Measurements from ENCODE around the gene KLHL21. TPM values are rescaled to one million over a fixed set of nuclear protein-coding genes. Genes with fewer than 3 reads are reported as not detected.
"Not testable (repeated sequence)": the region's sequence is repeated elsewhere in the genome, so short reads cannot be mapped to it uniquely, and the experiment has no call there.

The KLHL21 gene
- total RNA-seq, 4 donors from 2014 or later = 105 to 125 (median 118) TPM

- Histone ChIP-seq H3K27ac (no peak overlapping the region), H3K27me3 (peaks cover 2% of the 10 kb centered on the region), H3K36me3 (no peaks in the 10 kb centered on the region), H3K4me1 (no peaks in the 10 kb centered on the region), H3K4me3 (no peak overlapping the region), H3K9me3 (no peaks in the 10 kb centered on the region)
- 66% methylated on average over 3 of the region's 3 CpGs for WGBS
- DNase-seq (ENCODE audit: low spot score in 2 of 2) = no peak
- TF ChIP-seq POLR2A (IDR thresholded peaks at IDR 0.05) (no peak), POLR2AphosphoS5 (IDR thresholded peaks at IDR 0.05) (no peak), EP300 (IDR thresholded peaks at IDR 0.05) (no peak)
- TF ChIP-seq, protein P1, sequence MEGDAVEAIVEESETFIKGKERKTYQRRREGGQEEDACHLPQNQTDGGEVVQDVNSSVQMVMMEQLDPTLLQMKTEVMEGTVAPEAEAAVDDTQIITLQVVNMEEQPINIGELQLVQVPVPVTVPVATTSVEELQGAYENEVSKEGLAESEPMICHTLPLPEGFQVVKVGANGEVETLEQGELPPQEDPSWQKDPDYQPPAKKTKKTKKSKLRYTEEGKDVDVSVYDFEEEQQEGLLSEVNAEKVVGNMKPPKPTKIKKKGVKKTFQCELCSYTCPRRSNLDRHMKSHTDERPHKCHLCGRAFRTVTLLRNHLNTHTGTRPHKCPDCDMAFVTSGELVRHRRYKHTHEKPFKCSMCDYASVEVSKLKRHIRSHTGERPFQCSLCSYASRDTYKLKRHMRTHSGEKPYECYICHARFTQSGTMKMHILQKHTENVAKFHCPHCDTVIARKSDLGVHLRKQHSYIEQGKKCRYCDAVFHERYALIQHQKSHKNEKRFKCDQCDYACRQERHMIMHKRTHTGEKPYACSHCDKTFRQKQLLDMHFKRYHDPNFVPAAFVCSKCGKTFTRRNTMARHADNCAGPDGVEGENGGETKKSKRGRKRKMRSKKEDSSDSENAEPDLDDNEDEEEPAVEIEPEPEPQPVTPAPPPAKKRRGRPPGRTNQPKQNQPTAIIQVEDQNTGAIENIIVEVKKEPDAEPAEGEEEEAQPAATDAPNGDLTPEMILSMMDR (IDR thresholded peaks at IDR 0.05) = no peak
Measured at GRCh38 chr1:6570100-6570499, 32.6 kb downstream of the KLHL21 start.

GRCh38 chr1:6569033-6569432 lies 33.6 kb downstream of the KLHL21 start:
- Histone ChIP-seq H3K27me3 (peaks cover 2% of the 10 kb centered on the region), H3K4me3 (no peak overlapping the region), H3K9me3 (no peaks in the 10 kb centered on the region), H3K27ac (no peak overlapping the region), H3K4me1 (no peaks in the 10 kb centered on the region), H3K36me3 (no peaks in the 10 kb centered on the region)
- 94% methylated on average over 11 of the region's 11 CpGs for WGBS
- DNase-seq (ENCODE audit: low spot score in 2 of 2) = no peak
- no peak for TF ChIP-seq POLR2A (IDR thresholded peaks at IDR 0.05)
- no peak for TF ChIP-seq EP300 (IDR thresholded peaks at IDR 0.05)
- TF ChIP-seq POLR2AphosphoS5 (IDR thresholded peaks at IDR 0.05) = no peak
- TF ChIP-seq, protein P1 (IDR thresholded peaks at IDR 0.05) = no peak

DNA sequence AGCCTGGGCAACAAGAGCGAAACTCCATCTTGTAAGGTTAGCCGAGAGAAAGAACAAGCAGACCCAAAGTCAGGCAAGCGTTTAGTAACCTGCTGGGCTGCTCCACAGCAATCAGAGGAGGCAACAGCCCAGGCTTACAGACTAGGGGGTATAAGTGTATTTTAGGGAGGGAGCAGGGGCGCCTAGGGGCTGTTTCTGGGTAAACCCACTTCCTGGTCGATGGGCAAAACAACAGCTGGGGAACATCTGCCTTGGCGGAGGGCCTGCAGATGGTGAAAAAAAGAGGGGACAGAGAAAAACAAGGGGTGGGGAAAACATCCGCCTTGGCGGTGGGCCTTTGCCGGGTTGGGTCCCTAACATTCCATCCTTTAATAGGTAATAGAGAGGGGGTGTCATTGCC lies 42.4 kb downstream of the KLHL21 start:
- no peaks in the 10 kb centered on the region for H3K9me3 ChIP-seq
- H3K36me3 ChIP-seq = no peaks in the 10 kb centered on the region
- H3K4me3 ChIP-seq = no peak overlapping the region
- DNase-seq (ENCODE audit: low spot score in 2 of 2) = no peak
- 60% methylated on average over 9 of the region's 9 CpGs for WGBS
- H3K4me1 ChIP-seq = peaks cover under 1% of the 10 kb centered on the region
- TF ChIP-seq POLR2A (IDR thresholded peaks at IDR 0.05) = no peak
- no peak for TF ChIP-seq POLR2AphosphoS5 (IDR thresholded peaks at IDR 0.05)
- TF ChIP-seq, protein P1 (IDR thresholded peaks at IDR 0.05) = no peak
- no peak for TF ChIP-seq EP300 (IDR thresholded peaks at IDR 0.05)
- H3K27ac ChIP-seq = no peak overlapping the region
- no peaks in the 10 kb centered on the region for H3K27me3 ChIP-seq

GRCh38 chr1:6559161-6559560 lies 43.5 kb downstream of the KLHL21 start:
- 78% methylated on average over 11 of the region's 11 CpGs for WGBS
- not testable (repeated sequence) for H3K4me3 ChIP-seq; H3K27me3 ChIP-seq; H3K27ac ChIP-seq; DNase-seq (ENCODE audit: low spot score in 2 of 2); H3K9me3 ChIP-seq; H3K36me3 ChIP-seq; H3K4me1 ChIP-seq

DNA sequence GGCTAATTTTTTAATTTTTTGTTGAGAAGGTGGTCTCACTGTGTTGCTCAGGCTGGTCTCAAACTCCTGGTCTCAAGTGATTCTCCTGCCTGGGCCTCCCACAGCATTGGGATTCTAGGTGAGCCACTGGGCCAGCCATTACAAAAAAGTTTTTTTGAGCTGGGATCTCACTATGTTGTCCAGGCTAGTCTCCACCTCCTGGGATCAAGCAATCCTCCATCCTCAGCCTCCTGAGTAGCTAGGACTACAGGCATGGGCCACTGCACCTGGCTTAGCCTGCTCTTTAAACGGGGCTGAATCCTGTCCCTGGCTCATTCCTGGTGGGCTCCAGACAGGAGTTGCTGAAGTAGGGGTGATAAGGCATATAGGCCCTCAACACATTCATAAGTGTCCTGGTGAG lies 45.1 kb downstream of the KLHL21 start:
- Histone ChIP-seq H3K9me3 (no peaks in the 10 kb centered on the region), H3K4me3 (no peak overlapping the region), H3K27ac (no peak overlapping the region), H3K36me3 (no peaks in the 10 kb centered on the region), H3K27me3 (no peaks in the 10 kb centered on the region), H3K4me1 (peaks cover 19% of the 10 kb centered on the region)
- no peak for DNase-seq (ENCODE audit: low spot score in 2 of 2)
- WGBS = 83% methylated on average over 1 of the region's 1 CpG
- no peak for TF ChIP-seq POLR2AphosphoS5 (IDR thresholded peaks at IDR 0.05)
- TF ChIP-seq, protein P1 (IDR thresholded peaks at IDR 0.05) = no peak
- no peak for TF ChIP-seq POLR2A (IDR thresholded peaks at IDR 0.05)
- no peak for TF ChIP-seq EP300 (IDR thresholded peaks at IDR 0.05)
